Right ventricle myocardium superior (tissue), 1 donor: ENCODE data around the gene CENPO. TPM values are rescaled to one million over a fixed set of nuclear protein-coding genes. Genes with fewer than 3 reads are reported as not detected.

Experiments
- total RNA-seq: library from RNA; stranded (reverse); fragmentation: NEBNext Ultra II Directional; extraction: Animal tissue kit (Norgen Biotek cat#: 25700); gene quantifications from one replicate; pipeline ENCODE4 v1.2.1, GENCODE V29; 2021
- donor health status: DM: no; HTN: yes; CAD: no; lungs with severe emphysema.

The CENPO gene
- total RNA-seq, 1 donor from 2014 or later = 2.2 TPM

Other genes starting within 250 kb of the CENPO start
- 31.4 TPM for gene PTRHD1, start within 50 bp of the CENPO start, total RNA-seq
- 19.8 TPM for gene ADCY3, start 126.8 kb downstream of the CENPO start, total RNA-seq
- 8.5 TPM for gene DNAJC27, start 178.5 kb downstream of the CENPO start, total RNA-seq
- gene EFR3B, start 248.7 kb downstream of the CENPO start, total RNA-seq = 3.8 TPM